ENCODE measurements around the gene C1orf105. TPM values are rescaled to one million over a fixed set of nuclear protein-coding genes. Genes with fewer than 3 reads are reported as not detected.

C1orf105 gene
- polyA plus RNA-seq, 1 donor from 2014 or later = not detected

DNA sequence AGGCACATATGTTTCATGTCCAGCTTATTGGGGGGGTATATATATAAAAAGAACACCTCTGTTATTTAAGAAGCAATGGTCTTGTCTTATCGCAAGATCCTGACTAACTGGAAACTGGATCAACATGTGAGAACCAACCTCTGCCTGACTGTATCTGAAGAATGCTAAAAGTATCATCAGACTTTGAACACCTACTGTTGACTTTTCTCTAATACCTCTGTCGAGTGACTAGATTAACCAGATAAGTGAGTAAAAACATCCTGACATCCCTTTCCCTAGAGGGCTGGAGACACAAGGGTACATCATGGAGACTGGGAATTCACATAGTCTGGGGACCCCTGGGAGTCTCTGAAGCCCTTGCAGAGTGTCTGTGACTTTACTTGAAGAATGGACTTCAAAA lies 49.7 kb downstream of the C1orf105 start:
- Mint-ChIP-seq H3K27me3 (peaks cover 12% of the 10 kb centered on the region), H3K4me1 (peaks cover 0 to 1% (median 0%) of the 10 kb centered on the region in 3 donors), H3K4me3 (no peak overlapping the region), H3K36me3 (peaks cover 3% of the 10 kb centered on the region), H3K9me3 (peaks cover 0 to 1% (median 0%) of the 10 kb centered on the region in 3 donors), H3K27ac (no peak overlapping the region)

DNA sequence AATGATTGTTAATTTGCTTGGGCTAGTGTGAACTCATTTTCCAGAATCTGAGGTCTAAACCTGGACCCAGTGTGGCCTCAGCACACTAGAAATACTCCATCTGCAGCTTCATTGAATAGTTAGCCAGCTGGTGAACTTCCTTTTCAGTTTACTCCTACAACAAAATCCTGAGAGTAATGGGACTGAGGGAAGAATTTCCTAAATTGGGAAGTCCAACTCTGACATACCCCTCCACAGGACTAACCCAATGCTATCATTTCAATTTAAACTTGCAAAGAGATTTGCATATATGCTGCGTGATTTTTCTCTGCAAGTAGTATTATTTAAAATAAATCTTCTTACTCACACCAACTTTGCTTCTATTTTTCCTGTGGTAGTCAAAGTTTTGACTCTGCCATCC lies 51.2 kb downstream of the C1orf105 start:
- no peaks in the 10 kb centered on the region for H3K9me3 Mint-ChIP-seq
- peaks cover 12% of the 10 kb centered on the region for H3K27me3 Mint-ChIP-seq
- H3K4me1 Mint-ChIP-seq = peaks cover 0 to 1% (median 0%) of the 10 kb centered on the region in 3 donors
- no peak overlapping the region for H3K27ac Mint-ChIP-seq
- H3K4me3 Mint-ChIP-seq = no peak overlapping the region
- peaks cover 3% of the 10 kb centered on the region for H3K36me3 Mint-ChIP-seq

DNA sequence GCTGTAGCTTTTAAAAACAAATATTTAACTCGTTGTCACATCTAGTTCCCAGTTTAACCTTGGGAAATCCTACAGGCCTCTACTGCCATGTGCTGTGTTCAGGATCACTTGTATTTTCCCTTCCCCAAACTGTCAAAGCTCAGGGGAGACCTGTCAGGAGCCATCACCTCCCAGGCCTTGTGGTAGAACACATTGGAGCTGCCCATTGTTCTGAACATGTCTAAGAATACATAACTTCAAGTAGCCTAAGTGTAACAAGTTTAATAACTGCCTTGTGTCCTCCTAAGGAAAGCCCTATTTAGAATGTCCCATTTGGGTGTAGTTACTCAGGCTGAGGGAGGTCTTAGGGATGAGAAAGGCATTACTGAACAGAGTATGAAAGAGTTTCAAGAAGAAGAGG lies 52.0 kb downstream of the C1orf105 start:
- H3K36me3 Mint-ChIP-seq = peaks cover 3% of the 10 kb centered on the region
- no peaks in the 10 kb centered on the region for H3K9me3 Mint-ChIP-seq
- H3K27me3 Mint-ChIP-seq = peaks cover 10% of the 10 kb centered on the region
- H3K27ac Mint-ChIP-seq = no peak overlapping the region
- peaks cover 0 to 1% (median 0%) of the 10 kb centered on the region in 3 donors for H3K4me1 Mint-ChIP-seq
- H3K4me3 Mint-ChIP-seq = no peak overlapping the region

DNA sequence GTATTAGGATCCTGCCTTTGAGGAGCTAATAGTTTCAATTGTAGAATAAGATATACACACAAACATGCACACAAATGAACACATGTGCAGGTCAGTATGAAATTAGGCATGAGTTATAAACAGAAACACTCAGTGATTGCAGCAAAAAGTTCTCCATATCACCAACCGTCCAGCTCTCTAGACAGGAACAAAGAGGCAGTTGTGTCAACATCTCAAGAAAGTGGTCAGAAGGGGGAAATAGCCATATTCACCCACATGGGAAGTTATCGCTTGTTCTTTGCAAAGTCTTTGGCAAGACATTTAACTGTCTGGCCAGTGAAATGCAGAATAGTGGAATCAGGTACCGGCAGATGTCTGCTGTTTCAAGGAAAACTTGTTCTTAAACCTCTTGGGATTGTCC lies 52.8 kb downstream of the C1orf105 start:
- Mint-ChIP-seq H3K36me3 (peaks cover 3% of the 10 kb centered on the region), H3K27me3 (peaks cover 9% of the 10 kb centered on the region), H3K4me3 (no peak overlapping the region), H3K27ac (no peak overlapping the region), H3K9me3 (no peaks in the 10 kb centered on the region), H3K4me1 (peaks cover 0 to 1% (median 0%) of the 10 kb centered on the region in 3 donors)

DNA sequence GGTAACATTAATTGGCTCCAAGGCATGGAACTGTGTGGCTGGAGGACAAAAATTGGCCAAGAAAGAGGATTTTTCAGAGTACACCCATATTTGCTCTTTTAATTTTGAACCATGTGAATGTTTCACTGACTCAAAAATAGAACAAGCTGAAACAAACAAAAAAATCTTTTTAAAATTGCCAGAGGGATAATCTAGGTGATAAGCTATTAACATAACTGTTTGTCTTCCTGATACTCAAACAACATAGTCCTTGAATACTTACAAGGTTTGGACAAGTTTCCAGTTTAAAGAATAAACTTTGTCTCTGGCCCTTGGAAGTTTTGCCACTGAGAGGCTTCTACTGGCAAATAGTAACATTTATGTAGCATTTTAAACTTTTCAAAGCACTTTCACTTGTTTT lies 53.4 kb downstream of the C1orf105 start:
- H3K36me3 Mint-ChIP-seq = peaks cover 3% of the 10 kb centered on the region
- peaks cover 6% of the 10 kb centered on the region for H3K27me3 Mint-ChIP-seq
- H3K27ac Mint-ChIP-seq = no peak overlapping the region
- no peaks in the 10 kb centered on the region for H3K9me3 Mint-ChIP-seq
- H3K4me1 Mint-ChIP-seq = peaks cover 0 to 1% (median 0%) of the 10 kb centered on the region in 3 donors
- no peak overlapping the region for H3K4me3 Mint-ChIP-seq

DNA sequence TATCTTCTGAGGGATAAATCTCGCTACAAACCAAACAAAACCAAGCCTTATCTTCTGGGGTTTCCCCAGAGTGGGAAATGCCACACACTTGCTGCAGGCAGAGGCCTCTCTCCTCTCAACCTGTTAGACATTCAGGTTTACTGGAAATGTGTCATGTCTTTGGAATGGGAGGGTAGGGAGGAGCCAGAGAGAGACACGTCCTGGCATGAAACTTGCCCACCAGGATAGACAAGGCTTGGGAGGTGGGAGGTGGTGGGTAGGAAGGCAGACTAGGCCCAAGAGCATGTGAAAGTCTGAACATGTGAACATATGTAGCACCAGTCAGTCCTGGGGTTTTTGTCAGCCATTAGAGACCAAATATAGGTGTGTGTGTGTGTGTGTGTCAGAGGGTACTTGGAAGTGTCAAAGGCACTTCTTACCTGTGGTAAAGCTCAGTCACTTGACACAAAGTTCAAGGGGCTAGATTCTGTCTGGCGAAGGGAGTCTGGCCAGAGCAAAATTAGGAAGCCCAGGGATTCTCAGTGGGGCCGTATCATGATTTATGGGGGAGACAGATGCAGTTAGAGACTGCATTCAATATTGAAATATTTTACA lies 55.8 kb downstream of the C1orf105 start:
- Mint-ChIP-seq H3K9me3 (no peaks in the 10 kb centered on the region), H3K27ac (no peak overlapping the region), H3K4me1 (peaks cover 0 to 1% (median 0%) of the 10 kb centered on the region in 3 donors), H3K4me3 (no peak overlapping the region), H3K36me3 (peaks cover 4% of the 10 kb centered on the region), H3K27me3 (peaks cover 7% of the 10 kb centered on the region)

DNA sequence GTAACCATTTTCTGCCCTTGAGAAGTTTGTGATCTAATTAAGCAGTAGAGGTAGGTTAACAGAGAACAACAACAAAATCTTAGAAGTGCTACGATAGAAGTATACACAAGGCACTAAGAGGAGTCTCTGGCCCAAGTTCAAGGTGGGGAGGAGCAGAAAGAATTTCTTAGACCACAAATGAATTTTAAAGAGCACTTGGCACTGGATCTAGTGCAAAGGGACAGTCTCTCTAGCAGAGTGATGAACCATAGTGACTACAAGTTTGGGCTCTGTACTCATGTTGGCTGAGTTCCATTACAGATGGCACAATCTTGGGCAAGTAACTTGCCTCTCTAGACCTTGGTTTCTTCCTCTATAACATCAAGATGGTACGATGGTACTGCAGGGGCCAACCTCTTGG lies 56.7 kb downstream of the C1orf105 start:
- Mint-ChIP-seq H3K36me3 (peaks cover 4% of the 10 kb centered on the region), H3K4me3 (no peak overlapping the region), H3K4me1 (peaks cover 0 to 1% (median 0%) of the 10 kb centered on the region in 3 donors), H3K27ac (no peak overlapping the region), H3K9me3 (no peaks in the 10 kb centered on the region), H3K27me3 (peaks cover 8% of the 10 kb centered on the region)

DNA sequence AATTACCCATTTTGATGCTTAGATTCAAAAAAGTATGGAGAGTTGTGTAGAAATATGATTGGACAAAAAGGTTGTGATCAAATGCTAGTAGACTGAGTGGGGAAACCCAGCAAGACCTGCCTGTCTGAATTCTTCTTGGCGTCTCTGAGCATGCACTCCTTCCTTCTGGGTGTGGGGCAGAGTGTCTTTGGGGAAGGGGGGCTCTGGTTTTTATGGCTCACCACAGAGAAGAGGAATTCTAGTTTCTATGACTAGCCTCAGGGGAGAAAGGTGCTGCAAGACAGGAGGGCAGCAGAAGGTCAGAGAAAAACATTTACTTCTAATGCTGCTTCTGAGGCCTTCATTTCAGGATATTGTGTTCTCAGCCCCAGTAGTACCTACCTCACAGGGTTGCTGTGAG lies 57.3 kb downstream of the C1orf105 start:
- Mint-ChIP-seq H3K27ac (no peak overlapping the region), H3K4me3 (no peak overlapping the region), H3K4me1 (peaks cover 0 to 1% (median 0%) of the 10 kb centered on the region in 3 donors), H3K36me3 (peaks cover 5% of the 10 kb centered on the region), H3K9me3 (no peaks in the 10 kb centered on the region), H3K27me3 (peaks cover 8% of the 10 kb centered on the region)

DNA sequence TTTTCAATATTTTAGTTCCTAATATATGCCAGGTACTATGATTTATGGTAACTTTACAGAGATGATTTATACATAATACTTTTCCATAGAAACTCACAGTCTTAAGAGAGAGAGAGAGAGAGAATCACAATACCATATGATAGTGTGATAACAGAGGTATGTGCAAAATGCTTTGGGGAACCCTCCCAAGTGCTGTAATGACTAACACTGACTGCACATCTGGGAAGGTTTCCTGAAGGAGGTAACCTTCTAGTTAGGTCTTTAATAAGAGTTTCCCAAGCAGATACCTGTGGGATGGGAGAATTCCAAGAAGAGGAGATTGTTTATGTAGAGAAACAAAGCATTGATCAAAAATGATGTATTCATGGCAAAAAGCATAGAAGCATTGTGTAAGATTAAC lies 58.0 kb downstream of the C1orf105 start:
- Mint-ChIP-seq H3K4me3 (no peak overlapping the region), H3K27ac (no peak overlapping the region), H3K36me3 (peaks cover 6% of the 10 kb centered on the region), H3K4me1 (peaks cover 0 to 1% (median 0%) of the 10 kb centered on the region in 3 donors), H3K9me3 (no peaks in the 10 kb centered on the region), H3K27me3 (peaks cover 8% of the 10 kb centered on the region)

DNA sequence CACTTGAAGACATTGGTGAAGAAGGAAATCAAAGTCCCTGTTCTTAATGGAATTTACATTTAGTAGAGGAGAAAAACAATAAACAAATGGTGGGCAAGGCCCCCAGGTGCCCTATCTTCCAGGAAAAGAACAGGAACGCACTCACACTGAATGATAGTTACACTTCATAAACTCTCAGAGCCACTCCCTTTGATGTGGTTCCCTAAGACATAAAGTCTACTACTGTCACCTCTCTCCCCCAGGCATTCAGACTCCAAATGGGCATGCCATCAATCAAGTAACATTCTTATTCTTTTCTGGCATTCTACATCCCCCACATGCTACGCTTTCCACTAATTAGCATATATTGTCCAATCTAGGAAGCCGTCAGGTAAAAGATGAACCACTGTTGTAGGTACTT lies 59.9 kb downstream of the C1orf105 start:
- no peaks in the 10 kb centered on the region for H3K9me3 Mint-ChIP-seq
- H3K27ac Mint-ChIP-seq = no peak overlapping the region
- peaks cover 3% of the 10 kb centered on the region for H3K27me3 Mint-ChIP-seq
- H3K4me3 Mint-ChIP-seq = no peak overlapping the region
- H3K36me3 Mint-ChIP-seq = peaks cover 3% of the 10 kb centered on the region
- peaks cover 0 to 2% (median 0%) of the 10 kb centered on the region in 3 donors for H3K4me1 Mint-ChIP-seq

DNA sequence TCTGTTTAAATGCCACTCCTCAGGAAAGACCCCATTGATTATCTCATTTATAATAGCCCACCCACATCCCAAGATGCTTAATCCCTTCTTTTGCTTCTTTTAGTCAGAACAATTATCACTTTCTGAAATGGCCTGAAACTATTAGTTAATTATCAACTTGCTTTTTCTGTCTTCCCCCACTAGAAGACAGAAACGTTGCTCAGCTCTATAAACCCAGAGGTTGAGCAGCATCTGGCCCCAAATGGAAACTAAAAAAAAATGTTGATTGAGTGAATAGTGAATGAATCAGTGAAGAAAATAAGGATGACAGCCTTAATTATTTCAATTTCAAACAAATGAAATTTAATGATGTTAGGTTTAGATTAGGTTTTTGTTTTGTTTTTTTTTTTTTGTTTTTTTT lies 61.6 kb downstream of the C1orf105 start:
- Mint-ChIP-seq H3K4me3 (no peak overlapping the region), H3K27me3 (peaks cover 6% of the 10 kb centered on the region), H3K36me3 (peaks cover 3% of the 10 kb centered on the region), H3K4me1 (peaks cover 0 to 2% (median 0%) of the 10 kb centered on the region in 3 donors), H3K9me3 (no peaks in the 10 kb centered on the region), H3K27ac (no peak overlapping the region)

DNA sequence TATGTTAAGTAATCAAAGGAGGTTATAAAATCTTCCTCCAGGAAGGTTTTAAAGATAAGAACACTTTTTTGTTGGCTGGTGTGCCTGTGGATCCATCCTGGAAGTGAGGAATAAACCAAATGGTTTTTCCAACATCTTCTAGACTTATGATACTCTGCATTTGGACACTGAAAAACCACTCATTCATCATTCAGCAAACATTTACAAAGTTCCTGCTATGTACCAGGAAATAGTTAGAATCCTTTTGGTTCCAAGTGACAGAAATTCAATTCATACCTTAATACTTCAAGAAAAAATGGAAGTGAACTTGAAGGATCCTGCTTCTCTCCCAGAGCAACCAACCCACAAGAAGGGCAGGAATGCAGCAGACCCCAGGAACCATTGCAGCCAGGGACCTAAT lies 63.0 kb downstream of the C1orf105 start:
- Mint-ChIP-seq H3K36me3 (peaks cover 3% of the 10 kb centered on the region), H3K27me3 (peaks cover 14% of the 10 kb centered on the region), H3K27ac (no peak overlapping the region), H3K4me3 (no peak overlapping the region), H3K4me1 (peaks cover 0 to 2% (median 0%) of the 10 kb centered on the region in 3 donors), H3K9me3 (no peaks in the 10 kb centered on the region)

DNA sequence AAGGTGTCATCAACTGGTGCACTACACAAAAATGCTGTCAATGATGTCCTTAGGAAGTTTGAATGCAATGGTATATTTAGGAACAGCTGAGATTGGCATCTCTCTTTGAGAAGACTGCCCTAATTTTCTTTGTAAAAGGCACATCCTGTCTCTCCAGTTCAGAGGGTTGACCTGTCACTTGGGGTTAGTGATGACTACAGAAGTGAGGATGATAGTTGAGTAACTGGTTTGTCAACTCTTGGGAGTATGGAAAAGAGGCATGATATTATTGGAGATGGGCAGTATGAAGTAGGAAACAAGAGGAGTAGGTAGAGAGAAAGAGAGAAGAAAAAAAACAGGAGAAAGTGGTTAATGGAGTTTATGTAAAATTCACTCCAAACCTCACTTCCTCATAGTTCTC lies 63.8 kb downstream of the C1orf105 start:
- H3K4me3 Mint-ChIP-seq = no peak overlapping the region
- peaks cover 3% of the 10 kb centered on the region for H3K36me3 Mint-ChIP-seq
- peaks cover 0 to 2% (median 0%) of the 10 kb centered on the region in 3 donors for H3K4me1 Mint-ChIP-seq
- no peak overlapping the region for H3K27ac Mint-ChIP-seq
- no peaks in the 10 kb centered on the region for H3K9me3 Mint-ChIP-seq
- peaks cover 18% of the 10 kb centered on the region for H3K27me3 Mint-ChIP-seq

DNA sequence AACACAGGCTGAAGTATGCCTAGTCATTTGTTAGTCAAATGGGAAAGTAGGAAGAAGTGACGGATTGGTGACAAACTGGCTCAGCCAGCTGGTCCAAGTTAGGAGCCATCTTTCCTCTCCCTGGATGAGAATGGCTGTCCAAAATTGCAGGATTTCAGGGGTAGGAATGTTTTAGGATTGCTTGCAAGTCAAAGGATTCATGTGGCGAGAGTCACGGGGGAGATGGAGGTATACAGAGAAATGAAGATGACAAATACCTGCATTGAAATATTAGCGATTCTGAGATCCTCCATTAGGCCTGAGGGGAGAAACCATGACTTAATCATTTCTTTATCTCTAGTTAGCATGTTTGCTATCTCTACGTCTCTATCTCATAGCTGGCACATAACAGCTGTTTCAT lies 65.1 kb downstream of the C1orf105 start:
- peaks cover 2% of the 10 kb centered on the region for H3K36me3 Mint-ChIP-seq
- H3K27ac Mint-ChIP-seq = no peak overlapping the region
- peaks cover 18% of the 10 kb centered on the region for H3K27me3 Mint-ChIP-seq
- H3K4me1 Mint-ChIP-seq = peaks cover 0 to 2% (median 0%) of the 10 kb centered on the region in 3 donors
- H3K9me3 Mint-ChIP-seq = no peaks in the 10 kb centered on the region
- H3K4me3 Mint-ChIP-seq = no peak overlapping the region

DNA sequence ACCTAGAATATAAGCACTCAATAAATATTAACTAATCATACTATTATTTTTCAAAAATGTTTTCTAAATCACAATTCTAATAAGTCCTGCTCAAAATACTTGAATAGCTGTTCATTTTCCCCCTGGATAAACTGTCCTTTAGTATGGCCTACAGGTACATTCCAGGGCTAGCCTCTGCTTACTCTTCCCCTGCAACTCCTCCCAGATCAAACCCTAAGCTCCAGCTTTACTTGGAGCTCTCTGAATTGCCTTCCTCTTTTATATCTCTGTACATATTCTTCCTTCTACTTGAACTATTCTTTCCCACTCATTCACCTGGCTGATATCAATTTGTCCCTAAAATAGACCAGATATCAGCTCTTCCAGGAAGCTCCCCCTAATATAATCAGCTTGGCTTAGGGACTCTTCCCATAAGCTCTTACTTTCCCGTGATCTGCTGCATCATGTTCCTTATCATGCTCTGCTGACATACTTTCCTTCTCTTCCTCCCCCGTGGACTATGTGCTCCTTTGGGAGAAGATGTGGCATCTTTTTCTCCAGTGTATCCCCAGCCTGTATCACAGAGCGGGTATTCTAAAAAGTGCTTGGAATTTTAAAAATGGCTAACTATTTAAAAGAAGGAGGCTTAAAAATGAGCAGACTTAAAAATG lies 66.4 kb downstream of the C1orf105 start:
- Mint-ChIP-seq H3K36me3 (peaks cover 2% of the 10 kb centered on the region), H3K9me3 (no peaks in the 10 kb centered on the region), H3K4me1 (peaks cover 0 to 2% (median 0%) of the 10 kb centered on the region in 3 donors), H3K27me3 (peaks cover 16% of the 10 kb centered on the region), H3K4me3 (no peak overlapping the region), H3K27ac (peak overlapping the region in 1 of 3 donors; percentile 21)

DNA sequence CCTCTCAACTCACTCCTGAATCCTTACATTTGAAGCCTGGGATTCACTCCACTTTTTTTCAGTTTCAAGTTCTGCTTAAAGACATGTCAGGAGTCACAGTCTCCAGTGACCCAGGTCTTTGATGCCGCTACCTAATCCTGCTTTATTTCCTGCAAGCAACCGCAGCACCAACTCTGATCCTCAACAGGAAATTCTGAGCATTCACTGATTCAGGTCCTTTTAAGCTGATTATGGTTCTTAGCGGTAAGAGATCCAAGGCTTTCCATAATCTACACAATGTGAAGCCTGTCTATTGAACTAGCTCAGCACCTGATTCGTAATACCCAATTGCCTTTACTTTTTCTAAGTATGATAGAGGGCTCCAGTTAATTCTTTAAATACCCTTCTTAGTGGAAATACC lies 67.1 kb downstream of the C1orf105 start:
- Mint-ChIP-seq H3K4me3 (no peak overlapping the region), H3K36me3 (peaks cover 2% of the 10 kb centered on the region), H3K27ac (no peak overlapping the region), H3K9me3 (no peaks in the 10 kb centered on the region), H3K27me3 (peaks cover 16% of the 10 kb centered on the region), H3K4me1 (peaks cover 0 to 2% (median 0%) of the 10 kb centered on the region in 3 donors)

Data from IgD-negative memory B cell (primary cell).